HUES48 (cell line): ENCODE measurements around the gene MYO3A.
"Not testable (repeated sequence)": the region's sequence is repeated elsewhere in the genome, so short reads cannot be mapped to it uniquely, and the experiment has no call there.

Source experiments
- H3K27ac ChIP-seq: one replicate; pipeline ENCODE4 v1.7.0; 2013; ENCODE audit warnings: low read depth, low read length, inconsistent platforms
- H3K27me3 ChIP-seq: 2 replicates; pipeline ENCODE4 v1.6.1; 2013; ENCODE audit warnings: mild to moderate bottlenecking, low read length; ENCODE audit not compliant: control insufficient read depth, insufficient read depth
- H3K36me3 ChIP-seq: 2 replicates; pipeline ENCODE4 v1.6.1; 2013; ENCODE audit warnings: low read length; ENCODE audit not compliant: control insufficient read depth, insufficient read depth
- H3K4me1 ChIP-seq: 2 replicates; pipeline ENCODE4 v1.6.1; 2013; ENCODE audit warnings: mild to moderate bottlenecking, low read length; ENCODE audit not compliant: control insufficient read depth, insufficient read depth
- H3K4me3 ChIP-seq: 2 replicates; pipeline ENCODE4 v1.5.1; 2013; ENCODE audit warnings: mild to moderate bottlenecking, low read depth, low read length
- H3K9ac ChIP-seq: 2 replicates; pipeline ENCODE4 v1.6.1; 2013; ENCODE audit warnings: mild to moderate bottlenecking, low read depth, low read length, moderate library complexity
- H3K9me3 ChIP-seq: 2 replicates; pipeline ENCODE4 v1.6.1; 2013; ENCODE audit warnings: low read length; ENCODE audit not compliant: control insufficient read depth, insufficient read depth

MYO3A gene

GRCh38 chr10:26031300-26031699 is 97.3 kb downstream of the MYO3A start:
- Histone ChIP-seq H3K4me3 (no peak overlapping the region), H3K27me3 (no peaks in the 10 kb centered on the region), H3K4me1 (peaks cover 13% of the 10 kb centered on the region), H3K27ac (no peak overlapping the region), H3K9me3 (no peaks in the 10 kb centered on the region), H3K36me3 (no peaks in the 10 kb centered on the region; the same call in 1 of the 2 replicates), H3K9ac (no peak overlapping the region)

- Histone ChIP-seq H3K27me3 (no peaks in the 10 kb centered on the region), H3K9ac (no peak overlapping the region), H3K4me1 (no peaks in the 10 kb centered on the region), H3K27ac (no peak overlapping the region), H3K36me3 (no peaks in the 10 kb centered on the region), H3K9me3 (no peaks in the 10 kb centered on the region), H3K4me3 (no peak overlapping the region)
These were observed 109.4 kb downstream of the MYO3A start for GRCh38 chr10:26043469-26043868.

- H3K27ac ChIP-seq, result no peak overlapping the region
These were observed 110.2 kb downstream of the MYO3A start for GRCh38 chr10:26044141-26044749.

GRCh38 chr10:26046073-26046700 is 112.2 kb downstream of the MYO3A start:
- H3K4me3 ChIP-seq, result no peak overlapping the region
- no peaks in the 10 kb centered on the region for H3K27me3 ChIP-seq
- H3K27ac ChIP-seq, result no peak overlapping the region
- no peak overlapping the region for H3K9ac ChIP-seq
- H3K36me3 ChIP-seq, result no peaks in the 10 kb centered on the region
- H3K9me3 ChIP-seq, result no peaks in the 10 kb centered on the region
- H3K4me1 ChIP-seq, result no peaks in the 10 kb centered on the region

More at GRCh38 chr10:26044141-26044749, 110.2 kb downstream of the MYO3A start:
- Histone ChIP-seq H3K9me3 (no peaks in the 10 kb centered on the region), H3K36me3 (no peaks in the 10 kb centered on the region), H3K4me1 (no peaks in the 10 kb centered on the region), H3K9ac (no peak overlapping the region), H3K4me3 (no peak overlapping the region), H3K27me3 (no peaks in the 10 kb centered on the region)

- no peaks in the 10 kb centered on the region for H3K27me3 ChIP-seq
- no peak overlapping the region for H3K27ac ChIP-seq
- H3K4me3 ChIP-seq, result no peak overlapping the region
These were observed 114.7 kb downstream of the MYO3A start for GRCh38 chr10:26048756-26049155.

GRCh38 chr10:26052326-26052725 is 118.3 kb downstream of the MYO3A start:
- H3K9me3 ChIP-seq, result no peaks in the 10 kb centered on the region
- H3K27me3 ChIP-seq, result no peaks in the 10 kb centered on the region
- H3K36me3 ChIP-seq, result no peaks in the 10 kb centered on the region
- no peak overlapping the region for H3K4me3 ChIP-seq
- H3K9ac ChIP-seq, result no peak overlapping the region
- H3K4me1 ChIP-seq, result no peaks in the 10 kb centered on the region
- H3K27ac ChIP-seq, result no peak overlapping the region

More at GRCh38 chr10:26048756-26049155, 114.7 kb downstream of the MYO3A start:
- Histone ChIP-seq H3K9ac (no peak overlapping the region), H3K4me1 (no peaks in the 10 kb centered on the region), H3K36me3 (no peaks in the 10 kb centered on the region), H3K9me3 (no peaks in the 10 kb centered on the region)

- Histone ChIP-seq H3K9ac (no peak overlapping the region), H3K9me3 (no peaks in the 10 kb centered on the region), H3K27me3 (no peaks in the 10 kb centered on the region), H3K4me3 (no peak overlapping the region), H3K36me3 (no peaks in the 10 kb centered on the region), H3K4me1 (no peaks in the 10 kb centered on the region), H3K27ac (no peak overlapping the region)
These were observed 123.4 kb downstream of the MYO3A start for GRCh38 chr10:26057466-26057865.

GRCh38 chr10:26064106-26064505 is 130.1 kb downstream of the MYO3A start:
- no peak overlapping the region for H3K4me3 ChIP-seq
- H3K4me1 ChIP-seq, result no peaks in the 10 kb centered on the region
- H3K27me3 ChIP-seq, result no peaks in the 10 kb centered on the region
- H3K9me3 ChIP-seq, result no peaks in the 10 kb centered on the region
- H3K36me3 ChIP-seq, result no peaks in the 10 kb centered on the region
- no peak overlapping the region for H3K27ac ChIP-seq
- no peak overlapping the region for H3K9ac ChIP-seq

- no peaks in the 10 kb centered on the region for H3K4me1 ChIP-seq
- no peaks in the 10 kb centered on the region for H3K27me3 ChIP-seq
- no peak overlapping the region for H3K27ac ChIP-seq
- H3K9me3 ChIP-seq, result no peaks in the 10 kb centered on the region
- no peak overlapping the region for H3K4me3 ChIP-seq
- H3K36me3 ChIP-seq, result no peaks in the 10 kb centered on the region
- no peak overlapping the region for H3K9ac ChIP-seq
These were observed 133.7 kb downstream of the MYO3A start for GRCh38 chr10:26067680-26068079.

GRCh38 chr10:26080971-26081370 is 146.9 kb downstream of the MYO3A start:
- not testable (repeated sequence) for H3K4me1 ChIP-seq, H3K27ac ChIP-seq, H3K4me3 ChIP-seq, H3K9ac ChIP-seq, H3K9me3 ChIP-seq, H3K27me3 ChIP-seq, H3K36me3 ChIP-seq

GRCh38 chr10:26081459-26081858 is 147.4 kb downstream of the MYO3A start:
- no peak overlapping the region for H3K27ac ChIP-seq
- no peak overlapping the region for H3K4me3 ChIP-seq
- H3K36me3 ChIP-seq, result no peaks in the 10 kb centered on the region
- H3K27me3 ChIP-seq, result no peaks in the 10 kb centered on the region
- H3K9me3 ChIP-seq, result no peaks in the 10 kb centered on the region
- H3K4me1 ChIP-seq, result peaks cover 6% of the 10 kb centered on the region; the same call in 1 of the 2 replicates
- H3K9ac ChIP-seq, result no peak overlapping the region
